NCI-H187 treated with DMSO at 0.1 percent for 48 hours (cell line): ENCODE data around the gene COPS3.

Experiments
- DNase-seq: peaks from one replicate; lab custom pipeline; 2025; lab: John Stamatoyannopoulos, UW

The COPS3 gene

DNA sequence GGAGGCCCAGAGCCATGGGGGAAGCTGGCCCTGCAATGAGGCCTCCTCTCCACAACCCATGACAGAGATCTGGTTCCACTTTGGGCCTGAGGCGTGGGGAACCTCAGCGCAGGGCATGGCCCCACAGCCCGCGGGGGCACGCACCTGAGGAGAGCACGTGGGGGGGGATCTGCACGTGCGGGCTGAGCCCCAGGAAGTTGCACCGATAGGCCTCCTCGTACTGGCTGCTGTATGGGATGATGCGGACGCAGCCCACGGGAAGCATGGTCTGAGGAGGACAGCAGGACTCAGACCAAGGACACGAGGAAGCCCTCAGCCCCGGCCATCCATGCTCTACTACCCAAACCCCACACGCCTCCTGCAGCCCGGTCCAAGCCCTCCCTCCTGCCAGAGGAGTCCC is 64.8 kb downstream of the COPS3 start:
- DNase-seq: no peak

DNA sequence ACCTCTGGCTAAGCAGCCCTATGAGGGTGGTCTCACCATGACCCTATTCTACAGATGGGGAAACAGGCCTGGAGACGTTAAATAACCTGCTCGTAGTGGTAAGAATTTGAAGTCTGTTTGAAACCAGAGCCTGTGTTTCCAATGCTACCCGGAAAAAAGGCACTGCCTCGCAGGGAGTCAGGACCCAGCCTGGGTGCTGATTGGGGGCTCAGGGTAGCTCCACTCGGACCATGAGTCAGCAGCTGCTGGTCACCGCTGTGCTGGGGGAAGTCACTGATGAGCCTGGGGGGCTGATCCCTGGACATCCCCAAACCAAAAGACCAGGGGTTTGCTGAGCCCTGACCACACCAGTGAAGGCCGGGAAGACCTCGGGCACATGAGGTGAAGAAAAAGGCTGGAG is 65.5 kb downstream of the COPS3 start:
- no peak for DNase-seq

DNA sequence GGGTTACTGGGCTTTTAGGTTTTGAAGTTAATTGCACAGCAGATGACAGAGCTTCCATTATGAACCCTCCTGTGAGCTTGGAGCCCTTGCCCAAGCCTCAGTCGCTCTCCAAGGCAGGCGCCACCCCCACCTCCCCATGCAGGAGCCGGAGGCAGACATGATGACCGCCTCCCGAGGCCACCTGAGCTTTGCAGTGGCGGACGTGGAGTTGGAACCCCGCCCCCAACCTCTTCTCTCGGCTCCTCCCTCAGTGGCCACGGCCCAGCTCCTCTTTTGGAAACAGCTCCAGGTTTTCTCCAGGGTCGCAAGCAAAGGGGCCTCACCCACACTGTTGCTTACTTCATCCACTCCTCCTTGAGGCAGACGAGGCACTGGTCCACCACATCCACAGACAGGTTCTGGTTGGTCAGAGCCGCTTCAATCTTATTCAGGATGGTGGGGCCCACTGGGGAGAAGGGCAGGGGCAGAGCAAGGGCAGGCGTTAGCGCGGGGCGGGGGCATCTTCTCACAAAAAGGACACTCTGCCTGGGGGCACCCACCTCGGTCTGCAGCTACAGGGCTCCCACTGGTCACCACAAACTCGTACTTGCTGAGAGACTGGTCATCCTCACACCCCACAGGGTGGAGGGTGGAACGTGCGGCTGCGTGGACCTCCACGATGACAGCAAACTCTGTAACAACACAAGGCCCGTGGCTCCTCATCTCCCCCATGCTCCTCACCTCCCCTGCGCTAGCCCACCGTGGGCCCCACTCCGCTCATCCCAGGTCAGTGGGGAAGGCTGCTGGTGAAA is 66.2 kb downstream of the COPS3 start:
- no peak for DNase-seq

DNA sequence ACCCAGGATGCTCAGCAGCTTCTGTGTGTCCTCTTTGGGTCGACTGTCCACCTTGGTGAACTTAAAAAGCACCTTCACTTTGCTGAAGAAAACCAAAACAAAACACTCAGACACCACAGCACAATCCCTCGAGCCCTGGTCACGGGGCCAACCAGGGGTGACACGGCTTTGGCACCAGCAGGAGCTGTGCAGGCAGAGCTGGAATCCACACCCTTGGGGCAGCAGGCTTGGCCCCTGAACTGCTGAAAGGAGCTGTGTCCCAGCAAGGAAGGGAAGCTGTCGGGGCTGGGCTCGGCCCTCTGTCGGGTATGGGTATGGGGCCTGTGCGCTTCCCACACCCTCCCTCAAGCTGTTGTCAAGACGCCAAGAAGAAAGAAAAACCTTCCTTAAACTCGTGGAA is 67.3 kb downstream of the COPS3 start:
- DNase-seq: no peak

DNA sequence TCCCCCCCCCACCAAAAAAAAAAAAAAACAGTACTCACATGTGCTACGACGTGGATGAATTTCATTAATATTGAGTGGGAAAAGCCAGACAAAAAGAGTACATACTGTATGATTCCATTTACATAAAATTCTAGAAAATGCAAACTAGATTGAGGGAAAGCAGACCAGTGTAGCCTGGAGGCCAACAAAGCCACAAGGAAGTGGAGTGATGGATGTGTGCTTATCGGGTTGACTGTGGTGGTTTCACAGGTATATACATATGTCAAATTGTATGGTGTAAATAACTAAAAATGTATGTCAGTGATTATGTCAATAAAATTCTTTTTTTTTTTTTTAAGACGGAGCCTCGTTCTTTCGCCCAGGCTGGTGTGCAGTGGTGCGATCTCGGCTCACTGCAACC is 73.0 kb downstream of the COPS3 start:
- no peak for DNase-seq

DNA sequence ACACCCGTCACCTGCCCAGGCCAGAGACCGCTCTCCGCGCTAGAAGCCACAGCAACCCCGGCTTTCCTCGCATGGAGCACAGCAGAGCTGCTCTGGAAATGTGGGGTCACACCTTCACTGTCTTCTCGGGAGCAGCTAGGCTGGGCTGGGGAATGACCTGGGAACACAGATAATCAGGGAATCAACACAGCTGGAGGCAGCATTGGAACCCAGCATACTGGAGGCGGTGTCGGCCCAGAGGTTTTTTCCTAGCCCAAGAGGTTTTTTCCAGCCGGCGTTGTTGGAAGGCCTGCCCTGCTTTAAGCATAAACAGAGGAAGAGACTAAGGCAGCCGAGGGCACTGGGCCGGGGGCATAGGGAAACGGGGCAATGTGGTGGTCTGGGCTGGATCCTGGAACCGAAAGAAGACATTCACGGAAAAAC is 74.1 kb downstream of the COPS3 start:
- DNase-seq: no peak

DNA sequence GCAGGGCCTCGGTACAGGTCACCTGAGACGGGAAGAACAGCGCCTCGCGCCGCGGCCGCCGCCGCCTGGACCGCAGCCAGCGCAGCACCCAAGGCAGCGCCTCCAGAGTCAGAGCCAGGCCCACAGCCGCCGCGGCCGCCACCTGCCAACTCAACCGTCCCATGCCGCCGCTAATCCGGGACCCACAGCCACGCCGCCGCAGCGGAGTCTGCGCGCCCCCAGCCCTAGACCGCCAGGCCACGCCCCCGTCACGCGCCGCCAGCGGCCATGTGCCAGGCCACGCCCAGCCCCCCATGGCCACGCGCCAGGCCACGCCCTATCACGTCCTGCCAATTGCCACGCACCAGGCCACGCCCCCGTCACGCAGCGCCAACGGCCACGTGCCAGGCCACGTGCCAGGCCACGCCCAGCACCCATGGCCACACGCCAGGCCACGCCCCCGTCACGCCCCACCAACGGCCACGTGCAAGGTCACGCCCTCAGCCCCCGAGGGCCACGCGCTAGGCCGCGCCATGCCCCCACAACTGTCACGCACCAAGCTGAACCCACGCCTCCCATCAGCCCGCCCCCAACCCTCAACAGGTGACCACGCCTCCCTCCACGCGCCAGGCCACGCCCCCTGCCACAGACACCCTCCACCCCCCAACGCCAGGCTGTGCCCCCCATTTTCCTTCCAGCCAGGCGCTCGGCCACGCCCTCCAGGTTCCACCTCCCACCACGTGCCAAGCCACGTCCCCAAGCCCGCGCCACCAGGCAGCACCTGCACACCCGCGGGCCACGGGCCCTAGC is 74.7 kb downstream of the COPS3 start, which contains the start of gene PLD6:
TSS of gene PLD6 (minus strand) at position 210 of the 789 bp plus-strand sequence. CDS start at position 163, 47 bp downstream.
- DNase-seq: no peak

DNA sequence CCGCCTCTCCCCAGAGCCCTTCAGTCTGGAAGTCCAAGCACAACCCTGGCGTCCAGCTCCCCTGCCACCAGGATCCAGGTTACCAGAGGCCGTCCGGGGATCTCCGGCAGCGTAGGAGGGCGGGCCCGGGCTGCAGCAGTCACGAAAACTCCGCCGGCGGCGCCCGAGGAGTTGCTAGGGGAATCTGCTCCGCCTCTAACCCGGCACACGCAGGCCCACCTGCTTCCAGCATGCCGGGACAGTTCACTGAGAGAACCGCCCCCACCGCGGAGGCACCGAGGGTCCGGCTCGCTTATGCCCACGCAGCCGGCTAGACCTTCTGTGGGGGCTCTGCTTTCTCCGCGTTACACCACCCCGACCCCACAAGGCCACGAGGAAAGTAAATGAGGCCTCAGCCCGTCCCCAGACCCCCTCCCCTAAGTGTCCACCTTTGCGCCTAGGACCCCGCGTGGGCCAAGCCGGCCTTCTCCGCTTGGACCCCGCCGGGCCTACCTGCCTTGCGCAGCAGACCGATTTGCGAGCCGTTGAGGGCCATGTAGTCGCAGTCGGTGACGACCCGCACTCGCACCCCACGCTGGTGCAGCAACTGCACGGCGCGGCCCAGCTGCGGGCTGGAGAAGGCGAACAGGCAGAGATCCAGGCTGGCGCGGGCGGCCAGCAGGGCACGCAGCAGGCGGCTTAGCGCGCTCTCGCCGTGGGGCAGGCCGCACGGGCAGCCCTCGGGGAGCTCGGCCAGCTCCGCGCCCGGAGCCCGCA is 75.5 kb downstream of the COPS3 start:
- DNase-seq: no peak

DNA sequence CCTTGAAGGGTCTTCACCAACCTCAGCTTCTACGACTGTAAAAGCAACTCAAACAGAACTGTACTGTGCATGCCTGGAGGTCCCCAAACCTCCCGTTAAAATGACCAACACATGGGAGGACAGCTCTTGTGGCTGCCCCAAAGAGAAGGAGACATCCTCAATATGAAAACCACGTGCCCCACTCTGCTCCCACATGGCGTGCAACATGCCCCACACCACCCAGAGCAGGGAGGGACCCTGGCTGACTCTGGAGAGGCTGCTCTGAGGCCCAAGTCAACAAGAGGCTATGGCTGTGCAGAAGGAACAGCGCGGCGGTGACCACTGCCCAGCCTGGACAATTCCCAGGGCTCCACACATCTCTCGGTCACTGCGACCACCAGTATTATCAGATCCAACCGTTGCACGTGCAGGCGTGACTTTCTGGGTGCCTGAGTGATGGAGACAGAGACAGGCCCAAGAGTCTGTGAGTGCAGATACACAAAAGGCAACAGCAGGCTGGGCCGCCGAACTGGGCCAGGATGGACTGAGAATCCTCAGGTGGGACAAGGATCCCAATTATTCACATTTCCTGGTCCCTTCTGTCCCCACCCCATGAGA is 76.3 kb downstream of the COPS3 start:
- no peak for DNase-seq

DNA sequence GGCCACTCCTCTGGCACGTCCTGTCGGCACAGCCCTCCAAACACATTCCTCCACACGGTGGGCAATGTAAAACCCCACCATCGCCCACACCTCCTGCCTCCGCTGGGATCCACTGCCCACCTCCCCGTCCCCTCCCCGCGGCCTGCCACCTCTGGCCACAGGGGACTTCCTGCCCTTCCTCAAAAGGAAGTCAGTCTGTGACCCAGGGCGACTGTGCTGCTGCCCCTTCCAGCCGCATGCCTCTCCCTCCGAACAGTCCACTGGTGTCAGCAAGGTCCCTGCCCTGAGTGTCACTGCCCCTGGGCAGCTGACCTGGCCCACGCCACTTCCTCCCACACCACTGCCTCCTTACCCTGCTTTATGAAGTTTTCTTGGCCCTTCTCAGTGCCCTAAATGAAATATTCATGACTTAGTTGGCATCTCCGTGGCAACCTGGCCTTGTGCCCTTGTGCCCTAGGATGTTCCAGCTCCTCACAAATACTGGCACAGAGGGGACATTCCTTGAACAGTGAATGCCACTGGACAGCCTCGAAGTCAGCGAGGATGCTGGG is 76.9 kb downstream of the COPS3 start:
- no peak for DNase-seq

DNA sequence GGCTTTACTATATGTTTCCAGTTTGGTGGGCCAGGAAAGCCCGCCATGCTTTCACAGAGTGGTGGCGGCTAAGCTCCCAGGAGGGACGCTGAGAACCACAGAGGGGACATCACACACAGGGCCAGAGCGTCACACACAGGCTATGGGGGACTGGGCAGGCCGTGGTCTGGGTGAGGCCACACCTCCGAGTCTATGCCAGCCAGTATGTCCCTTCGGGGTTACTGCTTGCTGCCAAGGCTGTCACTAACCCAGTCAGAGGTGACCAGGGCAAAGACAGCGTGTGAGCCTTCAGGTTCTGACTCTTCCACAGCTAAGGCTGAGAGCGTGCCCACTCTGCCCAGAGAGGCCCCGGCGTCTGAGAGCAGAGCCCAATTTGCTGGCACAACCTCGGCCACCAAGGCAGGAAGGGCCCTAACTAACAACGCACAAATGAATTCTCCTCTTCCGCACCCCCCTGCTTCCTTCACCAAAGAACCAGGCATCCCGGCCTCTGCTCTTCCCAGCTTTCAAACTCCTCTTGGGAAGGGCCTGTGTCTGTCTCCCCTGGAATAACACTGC is 77.8 kb downstream of the COPS3 start:
- DNase-seq: no peak

DNA sequence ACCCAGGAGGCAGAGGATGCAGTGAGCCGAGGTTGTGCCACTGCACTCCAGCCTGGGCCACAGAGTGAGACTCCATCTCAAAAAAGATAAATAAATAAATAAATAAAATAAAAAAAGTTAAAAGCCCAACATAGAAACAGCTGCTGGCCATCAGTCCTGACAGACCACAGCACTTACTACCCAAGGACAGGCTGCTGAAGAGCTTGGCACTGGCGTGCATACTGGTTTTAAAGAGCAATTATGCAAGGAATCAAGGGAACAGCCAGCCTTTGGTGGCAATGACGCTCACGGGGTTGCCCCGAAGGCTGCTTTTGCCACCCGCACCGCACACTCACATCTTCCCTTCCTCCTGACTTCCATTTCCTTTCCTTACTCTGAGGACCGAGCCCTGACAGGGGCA is 79.1 kb downstream of the COPS3 start:
- DNase-seq: no peak

DNA sequence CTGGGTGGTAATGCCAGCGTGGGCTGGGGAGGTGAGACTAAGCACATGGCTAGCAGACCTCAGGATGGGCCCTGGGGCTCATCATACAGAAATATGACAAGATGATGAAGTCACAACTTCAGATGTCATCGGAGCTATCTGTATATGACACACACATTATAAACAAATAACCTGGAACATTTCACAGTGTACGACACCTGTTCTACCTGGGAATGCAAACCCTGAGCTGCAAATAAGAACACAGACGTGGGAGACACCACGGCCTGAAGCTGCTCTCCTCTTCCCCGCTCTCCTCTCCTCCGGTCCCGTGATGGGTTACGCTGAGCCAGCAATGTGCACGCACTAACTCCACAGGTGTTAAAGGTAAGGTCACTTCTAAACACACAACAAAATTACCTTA is 79.8 kb downstream of the COPS3 start:
- no peak for DNase-seq

DNA sequence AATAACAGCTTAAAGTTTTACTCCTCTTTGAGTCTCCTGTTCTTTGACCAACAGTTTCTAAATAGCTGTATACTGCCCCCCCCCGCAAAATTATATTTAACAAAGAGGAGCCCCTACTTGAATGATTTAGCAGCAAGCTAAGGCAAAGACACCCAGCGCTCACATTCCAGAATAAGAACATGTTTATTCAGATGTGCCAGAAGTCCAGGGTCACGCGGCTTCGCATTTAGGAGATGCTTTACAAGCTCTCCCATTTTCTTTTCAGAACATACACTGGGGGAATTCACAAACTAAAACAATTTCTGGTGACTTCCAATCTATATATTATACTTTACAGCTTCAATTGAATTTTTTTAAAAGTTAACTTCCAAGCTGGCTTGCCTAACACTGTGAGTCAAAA is 80.2 kb downstream of the COPS3 start:
- DNase-seq: no peak

DNA sequence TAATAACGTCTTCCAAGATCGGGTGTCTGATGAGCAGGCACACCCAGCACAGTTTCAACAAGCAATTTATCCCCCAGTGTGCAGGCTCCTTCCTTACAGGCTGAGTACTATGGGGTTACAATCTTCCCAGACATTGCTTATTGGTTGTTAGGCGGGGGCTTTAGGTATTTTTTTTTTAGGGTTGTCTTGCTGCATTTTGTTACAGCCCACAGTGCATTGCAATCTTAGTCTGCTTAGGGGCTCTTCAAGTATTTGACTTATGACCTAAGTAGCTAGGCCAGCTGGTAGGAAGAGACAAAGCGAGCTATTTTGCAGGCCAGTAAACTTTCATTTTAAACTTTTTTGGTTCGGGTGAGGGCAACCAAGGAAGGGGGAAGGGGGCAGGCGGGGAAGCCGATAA is 80.7 kb downstream of the COPS3 start:
- DNase-seq: no peak

DNA sequence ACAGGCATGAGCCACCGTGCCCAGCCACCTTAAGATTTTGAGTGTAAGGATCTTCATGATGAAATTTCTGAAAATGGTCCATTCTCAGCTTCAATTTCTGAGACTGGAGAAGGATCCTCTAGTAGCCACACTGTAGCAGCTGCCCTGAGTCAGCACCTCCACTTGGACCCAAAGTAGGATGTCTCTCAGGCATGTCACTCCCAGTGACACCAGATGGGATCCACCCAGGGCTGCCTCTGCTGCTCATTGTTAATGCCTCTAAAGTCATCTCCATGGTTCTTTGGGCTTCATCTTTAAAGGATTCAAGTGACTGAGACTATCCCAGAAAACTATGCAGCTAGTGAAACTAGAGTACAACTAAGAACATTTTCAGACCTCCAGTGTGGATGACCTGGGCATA is 82.8 kb downstream of the COPS3 start:
- no peak for DNase-seq

DNA sequence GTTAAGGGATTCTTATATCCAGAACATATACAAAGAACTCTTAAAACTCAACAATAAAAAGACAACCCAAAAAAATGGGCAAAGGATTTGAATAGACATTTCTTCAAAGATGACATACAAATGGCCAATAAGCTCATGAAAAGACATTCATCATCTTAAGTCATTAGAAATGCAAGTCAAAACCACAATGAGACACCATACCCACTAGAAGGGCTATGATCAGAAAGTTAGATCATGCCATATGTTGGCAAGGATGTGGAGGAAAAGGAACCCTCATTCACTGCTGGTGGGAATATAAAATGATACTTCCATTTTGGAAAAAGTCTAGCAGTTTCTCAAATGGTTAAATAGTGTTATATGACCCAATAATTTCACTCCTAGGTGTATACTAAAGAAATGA is 84.3 kb downstream of the COPS3 start:
- DNase-seq: no peak
